Lower leg skin (tissue), 4 donors: Measurements from ENCODE around the gene OVOL2. TPM values are rescaled to one million over a fixed set of nuclear protein-coding genes. Genes with fewer than 3 reads are reported as not detected.

ENCODE experiments used
- DNase-seq, 2 donors: peaks; one replicate each; pipeline ENCODE4 v3.0.0-alpha.2; 2019; ENCODE audit warnings: low spot score in 2 of 2
- H3K4me3 ChIP-seq: fragments of 200-600 bp; sonication (generic); 2 replicates; pipeline ENCODE4 v1.5.1; 2017; ENCODE audit warnings: mild to moderate bottlenecking, low read depth; ENCODE audit not compliant: poor library complexity, severe bottlenecking
- POLR2A ChIP-seq, 2 donors: fragments of 450-650 bp; IDR thresholded peaks; one replicate each; pipeline ENCODE4 v1.6.1; 2016 to 2017; ENCODE audit warnings: antibody characterized with exemption in 2 of 2, mild to moderate bottlenecking in 1 of 2, moderate library complexity in 1 of 2
- WGBS, 2 donors: methylation state at CpG; one replicate each; pipeline ENCODE4 v1.1.5; 2018; 5-methylcytosine and 5-hydroxymethylcytosine counted together
- intact Hi-C: fragments of 100-400 bp; cut with DNase I; formaldehyde crosslinking; loops from one replicate; pipeline ENCODE4 v1.15.0; 2023; ENCODE audit warnings: low total_unique reads
- total RNA-seq, 4 donors: library from RNA; depleted of rRNA; stranded (reverse); fragments of >200 nt; gene quantifications; one replicate each; pipeline ENCODE4 v1.1.0, GENCODE V29; 2016
- TF ChIP-seq, protein P1 (sequence below), 3 donors: fragments of 450-650 bp; IDR thresholded peaks; one replicate each; pipeline ENCODE4 v1.5.1; 2016; ENCODE audit warnings: antibody characterized with exemption in 3 of 3, mild to moderate bottlenecking in 3 of 3, moderate library complexity in 2 of 3

OVOL2 gene
- total RNA-seq, 4 donors from 2014 or later, result 22.9 to 46.6 (median 31.4) TPM

DNA sequence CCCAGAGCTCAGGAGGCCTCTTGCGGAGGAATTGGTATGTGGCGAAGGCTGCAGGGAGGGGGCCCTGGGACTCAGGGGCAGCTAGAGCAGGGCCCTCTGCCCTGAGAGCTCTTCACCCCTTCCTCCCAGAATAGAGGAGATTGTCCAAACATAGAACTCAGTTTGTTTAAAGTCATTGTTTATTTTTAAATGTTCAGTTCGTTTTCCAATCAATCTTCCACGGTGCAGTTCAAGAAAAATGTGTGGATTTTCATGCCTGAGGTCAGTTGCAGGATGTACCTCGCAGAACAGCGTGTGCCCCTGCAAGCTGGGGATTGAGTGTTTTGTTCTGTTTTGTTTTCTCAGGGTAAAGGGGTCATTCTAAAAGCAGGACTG lies 51.7 kb downstream of the OVOL2 start:
- TF ChIP-seq, protein P1, sequence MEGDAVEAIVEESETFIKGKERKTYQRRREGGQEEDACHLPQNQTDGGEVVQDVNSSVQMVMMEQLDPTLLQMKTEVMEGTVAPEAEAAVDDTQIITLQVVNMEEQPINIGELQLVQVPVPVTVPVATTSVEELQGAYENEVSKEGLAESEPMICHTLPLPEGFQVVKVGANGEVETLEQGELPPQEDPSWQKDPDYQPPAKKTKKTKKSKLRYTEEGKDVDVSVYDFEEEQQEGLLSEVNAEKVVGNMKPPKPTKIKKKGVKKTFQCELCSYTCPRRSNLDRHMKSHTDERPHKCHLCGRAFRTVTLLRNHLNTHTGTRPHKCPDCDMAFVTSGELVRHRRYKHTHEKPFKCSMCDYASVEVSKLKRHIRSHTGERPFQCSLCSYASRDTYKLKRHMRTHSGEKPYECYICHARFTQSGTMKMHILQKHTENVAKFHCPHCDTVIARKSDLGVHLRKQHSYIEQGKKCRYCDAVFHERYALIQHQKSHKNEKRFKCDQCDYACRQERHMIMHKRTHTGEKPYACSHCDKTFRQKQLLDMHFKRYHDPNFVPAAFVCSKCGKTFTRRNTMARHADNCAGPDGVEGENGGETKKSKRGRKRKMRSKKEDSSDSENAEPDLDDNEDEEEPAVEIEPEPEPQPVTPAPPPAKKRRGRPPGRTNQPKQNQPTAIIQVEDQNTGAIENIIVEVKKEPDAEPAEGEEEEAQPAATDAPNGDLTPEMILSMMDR (IDR thresholded peaks at IDR 0.05), result no peak
- TF ChIP-seq POLR2A (IDR thresholded peaks at IDR 0.05), result no peak
- DNase-seq, result no peak
- no peak overlapping the region for H3K4me3 ChIP-seq
- intact Hi-C loops, result loop anchor here (10.0 kb wide), 1 partner anchor 321 kb away; the partner anchor contains the start of gene RRBP1
- 81% methylated on average over 6 of the region's 6 CpGs for WGBS, 2 donors

DNA sequence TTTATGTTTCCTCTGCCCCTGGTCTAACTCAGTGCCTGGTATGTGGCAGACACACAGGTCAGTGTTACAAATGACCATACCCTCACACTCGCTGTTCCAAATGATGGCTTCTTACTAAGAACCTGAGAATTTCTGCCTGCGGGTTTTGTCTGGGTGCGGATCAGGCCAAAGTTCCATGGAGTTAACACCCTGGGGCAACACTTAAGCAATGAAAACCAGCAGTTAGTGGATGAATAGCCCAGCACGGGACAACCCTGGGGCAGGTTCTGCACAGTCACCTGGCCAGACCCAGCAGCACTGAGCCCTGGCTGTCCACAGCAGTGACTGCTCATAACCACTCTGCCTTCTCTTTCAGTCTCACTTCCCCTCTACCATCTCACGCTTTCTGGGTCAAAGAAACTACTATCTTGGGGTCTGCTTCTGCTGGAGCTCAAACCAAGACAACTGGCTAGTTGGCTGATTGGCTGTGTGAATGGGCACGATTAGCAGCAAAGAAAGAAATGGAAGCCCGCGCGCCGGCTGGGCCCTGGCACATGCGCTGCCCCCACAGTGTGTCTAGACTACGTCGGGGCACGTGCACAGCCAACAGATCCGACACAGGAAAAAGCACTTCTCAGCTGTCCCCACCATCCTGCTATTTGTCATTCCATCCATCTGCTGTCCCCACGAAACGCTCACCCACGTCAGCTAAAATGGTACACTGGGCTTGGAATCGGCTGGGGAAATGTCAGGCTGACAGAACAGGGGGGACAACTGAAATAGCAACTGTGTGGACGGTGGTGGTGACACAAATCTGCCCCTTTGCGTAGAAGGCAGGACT lies 52.3 kb downstream of the OVOL2 start:
- no peak for TF ChIP-seq POLR2A (IDR thresholded peaks at IDR 0.05)
- TF ChIP-seq, protein P1 (IDR thresholded peaks at IDR 0.05), result no peak
- peak in 1 of 2 donors; percentile 82 for DNase-seq
- intact Hi-C loops, result loop anchor here (10.0 kb wide), 1 partner anchor 321 kb away; the partner anchor contains the start of gene RRBP1

DNA sequence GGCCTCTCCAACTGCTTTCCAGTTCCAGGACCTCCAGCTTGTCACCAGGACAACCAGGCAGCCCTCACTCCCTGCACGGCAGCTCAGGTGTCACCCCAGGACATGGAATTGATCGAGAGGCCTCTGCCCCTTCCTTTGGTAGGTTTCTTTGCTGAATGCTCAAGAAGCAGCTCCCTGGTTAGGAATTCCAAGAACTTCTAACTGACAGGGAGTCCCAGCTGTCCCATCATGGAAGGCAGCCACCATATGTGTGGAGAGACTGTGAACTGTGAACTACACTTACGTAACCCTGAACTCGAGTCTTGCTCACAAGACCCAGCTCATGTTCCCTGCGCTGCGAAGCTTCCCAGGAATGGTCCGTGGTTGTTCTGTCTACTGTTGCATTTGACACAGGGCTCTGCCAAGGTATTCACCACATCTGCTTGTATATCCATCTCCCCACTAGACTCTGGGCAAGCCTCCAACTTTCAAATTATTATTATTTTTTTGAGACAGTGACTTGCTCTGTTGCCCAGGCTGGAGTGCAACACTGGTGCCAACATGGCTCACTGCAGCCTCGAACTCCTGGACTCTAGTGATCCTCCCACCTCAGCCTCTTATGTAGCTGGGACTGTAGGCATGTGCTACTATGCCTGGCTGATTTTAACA lies 53.2 kb downstream of the OVOL2 start:
- intact Hi-C loops, result loop anchor here (10.0 kb wide), 1 partner anchor 320 kb away; the partner anchor contains the start of gene RRBP1
- TF ChIP-seq POLR2A (IDR thresholded peaks at IDR 0.05), result no peak
- TF ChIP-seq, protein P1 (IDR thresholded peaks at IDR 0.05), result no peak
- 66 to 74% methylated on average over 8 of the region's 8 CpGs for WGBS, 2 donors
- DNase-seq, result peak in 1 of 2 donors; percentile 68
- no peak overlapping the region for H3K4me3 ChIP-seq

More for the DNA sequence above, 52.3 kb downstream of the OVOL2 start:
- 88 to 89% methylated on average over 20 to 21 of the region's 21 CpGs for WGBS, 2 donors
- H3K4me3 ChIP-seq, result no peak overlapping the region

DNA sequence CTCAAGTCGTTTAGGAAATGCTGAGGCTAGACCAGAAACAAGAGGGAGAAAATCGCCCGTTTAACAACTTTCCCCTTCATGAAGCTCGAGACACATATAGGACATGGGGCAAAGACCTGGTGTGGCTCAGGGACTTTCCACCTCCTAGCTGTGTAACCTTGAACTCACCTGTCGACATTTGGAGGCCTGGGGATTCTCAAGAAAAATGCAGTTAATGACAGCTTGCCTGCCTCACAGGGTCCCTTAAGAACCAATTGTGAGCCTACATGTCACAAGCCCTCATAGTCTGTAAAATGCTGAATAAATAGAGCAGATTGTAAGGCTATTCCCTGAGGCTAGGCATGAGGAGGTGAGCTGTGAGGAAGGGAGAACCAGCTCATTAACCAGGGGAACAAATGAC lies 53.8 kb downstream of the OVOL2 start:
- DNase-seq, result peak in 1 of 2 donors; percentile 64
- WGBS, 2 donors, result 59 to 69% methylated on average over 5 of the region's 5 CpGs
- intact Hi-C loops, result loop anchor here (10.0 kb wide), 1 partner anchor 319 kb away; the partner anchor contains the start of gene RRBP1
- no peak overlapping the region for H3K4me3 ChIP-seq
- TF ChIP-seq POLR2A (IDR thresholded peaks at IDR 0.05), result no peak

DNA sequence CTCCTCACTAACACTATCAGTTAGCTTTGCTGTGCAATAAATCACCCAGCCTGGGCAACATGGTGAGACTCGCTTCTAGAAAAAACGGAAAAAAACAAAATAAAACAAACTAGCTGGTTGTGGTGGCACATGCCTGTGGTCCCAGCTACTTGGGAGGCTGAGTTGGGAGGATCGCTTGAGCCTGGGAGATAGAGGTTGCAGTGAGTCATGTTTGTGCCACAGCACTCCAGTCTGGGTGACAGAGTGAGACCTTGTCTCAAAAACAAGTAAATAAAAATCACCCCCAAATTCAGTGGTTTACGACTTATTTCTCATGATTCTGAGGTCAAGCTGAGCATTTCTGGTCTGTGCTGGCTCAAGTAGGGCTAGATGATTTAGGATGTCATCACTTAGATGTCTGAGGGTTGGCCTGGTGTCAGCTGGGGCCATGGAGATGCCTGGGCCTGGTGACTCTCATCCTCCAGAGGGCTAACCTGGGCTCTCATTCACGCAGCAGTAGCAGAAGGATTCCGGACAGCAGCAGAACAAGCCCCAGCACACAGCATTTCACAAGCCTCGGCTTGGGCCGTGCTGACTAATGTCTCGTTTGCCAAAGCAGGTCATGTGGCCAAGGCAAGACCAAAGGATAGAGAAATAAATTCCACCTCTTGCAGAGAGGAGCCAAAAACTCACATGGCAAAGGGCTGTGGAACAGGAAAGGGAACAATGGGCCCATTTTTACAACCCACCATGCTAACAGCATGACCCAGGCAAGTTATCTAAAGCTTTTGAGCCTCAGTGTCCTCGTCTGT lies 56.4 kb downstream of the OVOL2 start:
- peak; percentile 80 to 92 for DNase-seq
- intact Hi-C loops, result loop anchor here (10.0 kb wide), 1 partner anchor 317 kb away; the partner anchor contains the start of gene RRBP1
- 40 to 47% methylated on average over 10 of the region's 10 CpGs for WGBS, 2 donors
- no peak for TF ChIP-seq POLR2A (IDR thresholded peaks at IDR 0.05)
- TF ChIP-seq, protein P1 (IDR thresholded peaks at IDR 0.05), result no peak
- H3K4me3 ChIP-seq, result no peak overlapping the region
